Activated CD8-positive, alpha-beta memory T cell treated with anti-CD3 and anti-CD28 coated beads for 48 hours (primary cell): ENCODE results near the gene AFF1.
"Not testable (repeated sequence)": the region's sequence is repeated elsewhere in the genome, so short reads cannot be mapped to it uniquely, and the experiment has no call there.

Experiments
- DNase-seq, 3 experiments: peaks; one replicate each; pipeline ENCODE4 v3.0.0-alpha.2; 2020; ENCODE audit warnings: low read depth in 2 of 3, low spot score in 2 of 3

AFF1 gene

DNA sequence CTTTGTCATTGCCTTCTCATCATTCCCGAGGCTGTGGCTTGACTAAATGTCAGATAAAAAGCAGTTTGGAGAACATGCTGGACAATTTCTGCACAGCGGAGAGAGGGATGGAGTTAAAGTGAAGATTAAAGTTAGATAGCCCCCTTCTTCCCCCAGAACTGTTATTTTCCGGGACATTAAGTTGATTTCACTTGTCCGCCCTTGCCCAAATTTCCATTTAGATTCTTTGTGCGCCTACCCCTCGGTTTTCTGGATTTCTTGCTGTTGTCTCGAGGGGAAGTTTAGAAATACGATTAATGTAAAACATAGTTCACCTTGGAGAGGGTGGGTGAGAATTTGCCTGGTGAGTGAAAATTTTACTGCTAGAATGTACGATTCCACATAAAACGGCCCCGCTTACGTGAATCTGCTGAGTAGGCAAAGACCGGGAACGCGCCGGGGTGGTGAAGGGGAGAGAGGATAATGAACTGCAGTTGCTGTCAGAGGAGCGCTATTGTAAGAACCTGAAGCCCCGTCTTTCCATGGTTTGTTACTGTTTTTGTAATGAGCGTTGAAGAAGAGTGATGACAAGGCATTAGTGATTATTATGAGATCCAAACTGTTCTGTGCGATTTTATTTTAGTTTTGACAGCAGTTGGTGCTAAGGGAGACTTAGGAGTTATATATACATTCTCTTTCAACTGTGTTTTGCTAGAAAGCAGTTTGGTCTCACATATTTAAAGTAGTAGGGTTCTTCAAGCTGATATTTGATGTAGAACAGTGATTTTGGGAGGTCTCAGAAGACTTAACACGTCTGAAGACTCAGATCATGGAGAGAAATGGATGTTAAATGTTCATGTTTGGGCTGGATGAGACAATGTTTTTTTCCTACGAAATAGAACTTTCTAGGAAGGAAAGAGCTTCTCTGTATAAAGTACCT, 73.0 kb downstream of the AFF1 start:
- DNase-seq: peak in 1 of 3 experiments; percentile 12

DNA sequence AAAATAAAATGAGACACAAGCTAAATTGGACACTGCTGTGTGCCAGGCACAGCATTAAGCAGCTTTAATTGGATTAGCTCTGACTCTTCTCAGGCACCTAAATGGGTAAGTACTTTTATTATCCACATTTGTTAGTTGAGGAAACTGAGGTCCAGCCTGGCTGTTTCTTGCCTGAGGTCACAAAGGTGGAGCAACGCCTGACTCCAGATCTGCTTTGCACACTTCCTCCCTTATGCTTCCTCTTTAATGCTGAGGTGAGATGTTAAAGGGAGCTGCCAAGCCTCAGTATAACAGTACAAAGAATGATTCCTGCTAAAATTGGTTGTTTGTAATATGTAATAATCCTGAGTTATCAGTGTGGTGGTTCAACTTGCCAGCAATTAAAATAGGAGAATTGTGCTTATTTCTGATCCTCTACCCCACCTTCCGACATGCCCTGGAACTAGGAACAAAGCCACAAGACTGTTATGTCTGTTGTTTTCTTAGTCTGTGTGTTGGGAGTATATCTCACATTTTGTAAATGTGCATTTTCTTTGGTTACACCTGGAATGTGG, 74.4 kb downstream of the AFF1 start:
- DNase-seq: no peak

DNA sequence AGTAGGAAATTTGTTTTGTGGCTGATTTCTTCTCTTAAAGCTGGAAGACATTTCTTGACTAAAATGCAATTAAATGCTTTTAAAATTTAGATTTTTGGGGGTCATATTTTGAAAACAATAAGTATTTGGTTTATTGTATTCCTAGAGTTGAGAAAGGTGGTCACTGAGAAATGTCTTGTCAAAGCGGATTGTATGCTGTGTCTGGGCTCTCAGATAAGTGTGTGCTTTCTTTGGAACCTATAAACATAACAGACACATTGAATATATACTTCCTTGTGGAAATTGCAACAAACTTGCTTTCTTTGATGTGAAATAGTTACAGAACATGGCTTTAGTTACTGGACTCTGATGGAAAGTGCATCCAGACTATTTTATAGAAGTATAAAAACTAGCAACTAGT, 75.4 kb downstream of the AFF1 start:
- DNase-seq: no peak

DNA sequence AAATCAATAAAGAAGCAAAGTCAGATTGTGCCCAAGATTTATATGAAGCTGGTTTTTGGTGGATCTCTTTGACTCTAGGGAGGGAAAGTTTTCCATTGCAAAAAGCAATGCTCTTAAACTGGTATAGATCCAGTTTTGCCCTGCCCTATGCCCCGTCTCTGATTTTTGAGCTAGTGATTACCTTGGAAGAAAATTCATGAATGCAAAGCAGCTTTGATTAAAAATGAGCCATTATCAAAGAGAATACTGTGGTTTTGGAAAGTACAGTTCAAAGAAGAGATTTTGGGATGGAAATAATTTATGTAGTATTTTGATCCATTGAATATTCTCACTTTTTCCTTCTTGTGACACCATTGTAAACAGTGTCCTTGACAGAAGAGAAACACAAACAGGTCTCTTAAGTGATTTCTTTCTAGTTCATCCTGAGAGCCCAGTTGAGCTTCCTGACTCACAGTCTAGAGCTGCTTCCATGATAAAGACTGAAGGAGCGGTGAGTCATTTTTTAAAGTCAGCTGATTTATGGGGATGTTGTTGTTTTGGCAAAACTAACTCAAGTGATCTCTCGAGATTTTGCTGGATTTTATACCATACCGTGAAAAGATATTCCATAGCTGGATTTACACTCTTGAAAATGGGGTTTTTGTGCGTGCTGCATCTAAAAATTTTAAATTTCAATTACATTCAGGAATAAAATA, 76.7 kb downstream of the AFF1 start:
- no peak for DNase-seq

DNA sequence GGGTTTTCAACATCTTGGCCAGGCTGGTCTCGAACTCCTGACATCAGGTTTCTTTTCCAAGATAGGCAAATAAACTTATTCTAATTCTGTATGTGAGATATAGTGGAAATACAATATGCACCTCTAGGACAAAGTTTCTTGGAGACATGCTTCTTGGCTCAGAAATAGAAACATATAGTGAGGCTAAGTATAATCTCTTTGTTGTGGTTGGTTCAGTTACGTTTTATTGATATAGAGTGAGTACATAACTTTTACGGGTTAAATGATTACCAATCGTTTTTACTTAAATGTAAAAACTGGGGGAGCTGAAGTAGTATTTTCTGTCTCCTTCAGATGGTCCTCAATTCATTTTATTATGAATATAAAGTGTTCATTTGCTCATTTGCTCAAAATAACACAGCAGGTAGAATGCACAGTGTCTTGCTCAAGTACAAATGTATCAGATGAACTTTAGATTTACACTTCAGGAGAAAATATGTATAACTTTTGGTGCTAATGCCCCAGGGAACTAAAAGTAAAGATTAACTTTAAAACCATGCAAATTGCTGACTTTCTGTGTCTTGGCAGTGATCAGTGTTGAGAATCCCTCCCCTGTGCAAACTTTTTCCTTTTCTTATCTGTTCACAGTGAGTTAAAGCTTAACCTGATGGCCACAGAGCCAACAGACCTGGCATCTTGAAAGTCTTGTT, 77.6 kb downstream of the AFF1 start:
- no peak for DNase-seq

DNA sequence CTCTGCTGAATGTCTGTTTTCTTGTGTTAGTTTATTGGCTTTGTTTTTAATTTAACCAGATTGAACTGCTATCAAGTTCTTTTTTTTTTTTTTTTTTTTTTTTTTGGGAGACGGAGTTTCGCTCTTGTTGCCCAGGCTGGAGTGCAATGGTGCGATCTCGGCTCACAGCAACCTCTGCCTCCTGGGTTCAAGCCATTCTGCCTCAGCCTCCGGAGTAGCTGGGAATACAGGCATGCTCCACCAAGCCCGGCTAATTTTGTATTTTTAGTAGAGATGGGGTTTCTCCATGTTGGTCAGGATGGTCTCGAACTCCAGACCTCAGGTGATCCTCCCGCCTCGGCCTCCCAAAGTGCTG, 78.1 kb downstream of the AFF1 start:
- DNase-seq: not testable (repeated sequence)

DNA sequence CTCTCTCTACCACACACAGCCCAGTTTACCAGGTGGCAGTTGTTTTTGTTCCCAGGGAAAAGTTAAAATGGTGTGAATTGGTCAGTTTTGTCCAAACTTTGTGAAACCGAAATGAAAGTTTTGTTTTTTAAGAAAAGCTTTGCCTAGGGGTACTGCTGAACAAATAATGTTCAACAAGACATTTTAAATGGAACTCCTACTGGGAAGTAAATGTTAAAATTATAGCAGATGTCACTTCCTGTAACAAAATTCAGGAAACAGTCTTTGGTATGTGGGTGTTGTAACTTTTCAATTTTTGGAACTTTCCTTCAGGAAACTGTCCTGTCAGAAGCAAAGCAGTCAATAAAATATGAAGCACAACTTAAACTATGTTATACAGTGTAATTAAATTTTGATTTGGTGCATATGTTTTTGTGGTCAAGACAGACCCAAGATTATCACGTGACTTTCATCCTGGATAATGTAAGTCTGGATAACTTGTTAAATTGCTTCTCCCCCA, 79.5 kb downstream of the AFF1 start:
- no peak for DNase-seq

DNA sequence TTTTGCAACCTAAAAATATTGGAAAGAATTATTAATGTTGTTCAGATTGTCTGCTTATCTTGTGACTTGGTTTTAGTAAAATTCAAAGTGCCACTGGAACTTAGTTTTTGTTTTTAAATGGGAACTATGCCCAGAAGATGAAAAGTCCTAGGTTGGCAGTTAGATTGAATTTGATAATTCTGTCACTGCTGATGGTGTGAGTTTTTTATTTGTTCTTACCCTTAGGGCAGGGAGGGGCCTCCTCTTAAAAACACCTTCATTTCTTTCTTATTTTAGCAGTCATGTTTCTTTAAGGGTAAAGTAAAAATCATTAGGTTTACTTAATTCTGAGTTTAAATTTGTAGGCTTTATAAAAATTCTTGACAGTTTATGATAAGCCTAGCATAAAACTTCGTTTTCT, 80.6 kb downstream of the AFF1 start:
- DNase-seq: no peak

DNA sequence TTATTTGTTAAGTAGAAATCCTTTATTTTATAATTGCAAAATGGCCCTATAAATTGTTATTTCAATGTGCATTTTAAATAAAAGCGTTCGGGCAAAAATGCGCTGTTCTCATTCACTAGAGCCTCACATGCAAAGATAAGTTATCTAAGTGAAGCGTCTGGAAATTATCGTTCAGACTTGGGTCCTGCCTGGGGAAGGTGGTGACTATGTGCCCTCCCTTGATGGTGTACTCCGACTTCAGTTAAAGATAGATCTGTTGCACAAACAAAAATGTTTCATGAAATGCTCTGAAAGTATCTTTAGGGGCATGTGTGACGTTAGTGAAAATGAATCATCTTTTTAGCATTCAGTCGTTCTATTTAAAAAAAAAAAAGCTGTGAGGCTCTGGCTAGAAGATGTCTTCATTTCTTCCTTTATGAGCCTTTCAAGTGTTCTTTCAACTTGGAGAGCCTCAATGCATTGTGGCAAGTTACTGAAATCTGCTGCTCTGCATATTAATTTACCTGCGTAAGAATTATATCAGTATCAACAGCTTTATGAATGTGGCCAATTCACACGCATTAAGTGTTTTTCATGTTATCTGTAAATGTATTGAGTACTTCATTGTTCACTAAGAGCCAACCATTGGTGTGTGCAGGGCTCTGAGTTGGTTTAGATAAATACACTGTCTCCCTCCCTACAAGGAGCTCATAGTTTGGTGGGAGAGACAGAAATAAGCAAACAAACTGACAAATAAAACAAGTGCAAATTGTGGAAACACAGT, 83.0 kb downstream of the AFF1 start:
- no peak for DNase-seq

DNA sequence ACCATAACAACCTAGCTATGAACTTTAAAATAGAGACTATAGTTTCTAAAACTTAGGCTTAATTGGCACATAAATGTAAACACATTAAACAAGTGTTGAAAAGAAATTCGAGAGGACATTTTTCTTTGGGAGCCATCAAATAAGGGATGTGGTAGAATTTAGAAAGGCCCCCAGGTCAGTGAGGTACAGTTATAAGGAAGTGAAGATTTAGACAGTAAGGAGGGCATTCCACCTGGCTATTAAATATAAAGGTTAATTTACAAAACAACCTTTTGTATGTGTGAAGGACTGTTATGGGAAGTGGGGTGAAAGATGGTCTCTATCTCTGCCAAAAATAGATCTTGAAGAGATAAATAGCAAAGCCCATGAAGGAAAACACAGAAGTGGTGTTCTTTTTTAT, 83.9 kb downstream of the AFF1 start:
- no peak for DNase-seq

DNA sequence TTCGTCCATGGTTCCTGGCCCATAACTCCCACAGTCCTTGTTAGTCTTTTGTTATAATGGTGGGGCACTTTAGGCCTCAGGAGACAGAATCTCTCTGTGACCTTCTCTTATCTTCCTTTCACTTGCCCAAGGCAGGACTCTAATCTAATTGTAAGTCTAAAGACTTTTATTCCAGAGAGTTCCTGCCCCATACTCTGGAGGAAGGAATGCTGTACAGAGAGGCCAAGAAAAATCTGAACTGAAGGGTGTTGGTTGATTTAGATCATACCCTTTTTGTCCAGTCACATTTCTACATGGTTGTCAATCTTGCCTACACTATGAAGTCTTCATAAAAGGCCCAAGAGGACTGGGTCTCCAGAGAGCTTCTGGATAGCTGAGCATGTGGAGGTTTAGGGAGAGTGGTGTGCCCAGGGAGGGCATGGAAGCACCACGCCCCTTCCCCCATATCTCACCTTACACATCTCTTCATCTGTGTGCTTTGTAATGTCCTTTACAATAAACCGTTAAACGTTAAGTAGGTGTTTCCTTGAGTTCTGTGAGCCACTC, 84.5 kb downstream of the AFF1 start:
- DNase-seq: no peak

DNA sequence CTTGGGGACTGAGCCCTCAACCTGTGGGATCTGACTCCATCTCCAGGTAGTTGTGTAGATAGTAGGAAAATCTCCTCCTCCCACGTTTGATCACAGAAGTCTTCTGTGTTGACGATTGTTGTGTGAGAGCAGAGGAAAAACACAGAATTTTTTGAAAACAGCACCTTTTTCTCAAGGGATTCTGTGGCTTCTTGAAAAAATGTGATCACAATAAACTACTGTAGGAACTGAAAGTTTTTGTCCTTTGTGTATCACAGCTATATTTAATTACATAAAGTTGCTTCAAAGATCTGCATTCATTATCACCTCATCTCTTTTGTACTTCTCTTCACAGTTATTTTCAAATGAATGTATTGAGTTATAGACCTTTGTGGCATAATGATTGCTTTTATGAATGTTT, 85.1 kb downstream of the AFF1 start:
- no peak for DNase-seq

DNA sequence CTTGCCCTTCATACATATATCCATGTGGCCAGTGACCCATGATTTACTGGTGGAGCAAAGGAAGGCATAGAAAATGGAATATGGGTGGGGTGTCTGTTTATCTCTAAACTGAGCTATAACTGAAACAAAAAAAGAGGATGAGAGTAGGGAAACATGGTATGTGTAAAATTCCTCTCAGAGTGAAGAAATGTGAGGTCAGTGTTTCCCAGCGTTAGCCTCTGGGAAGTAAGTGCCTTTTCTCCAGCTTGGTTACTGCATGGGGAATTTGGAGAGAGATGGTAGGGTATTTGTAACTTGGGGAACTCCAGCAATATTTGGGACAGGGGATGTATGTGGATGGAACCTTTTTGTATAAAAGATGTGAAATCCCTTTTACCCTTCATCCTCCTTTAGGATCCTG, 89.4 kb downstream of the AFF1 start:
- no peak for DNase-seq

DNA sequence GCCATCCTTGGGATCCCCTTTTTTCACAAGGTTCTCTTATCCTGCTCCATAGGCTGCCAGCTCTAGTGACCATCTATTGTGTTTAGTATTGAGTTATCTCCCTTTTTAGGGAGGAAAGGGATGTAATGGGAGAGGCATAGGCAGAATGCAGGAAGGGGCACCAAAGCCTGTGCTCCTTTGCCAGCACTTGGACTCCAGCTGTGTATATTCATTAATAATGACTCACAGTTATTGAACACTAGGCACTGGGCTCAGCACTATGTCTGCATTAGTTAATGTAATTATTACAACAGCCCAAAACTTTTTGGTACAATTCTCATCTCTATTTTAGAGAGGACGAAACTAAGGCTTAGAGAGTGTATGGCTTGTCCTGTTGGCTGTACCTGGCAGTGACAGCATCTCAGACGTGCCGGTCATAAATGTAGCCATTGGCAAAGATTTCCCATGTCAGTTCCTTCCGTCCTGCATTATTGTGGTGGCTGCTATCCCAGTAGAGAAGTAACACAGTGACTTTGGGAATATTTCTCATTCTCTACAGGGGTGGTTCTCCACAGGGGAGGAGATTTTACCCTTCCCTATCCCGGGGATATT, 90.3 kb downstream of the AFF1 start:
- DNase-seq: no peak

DNA sequence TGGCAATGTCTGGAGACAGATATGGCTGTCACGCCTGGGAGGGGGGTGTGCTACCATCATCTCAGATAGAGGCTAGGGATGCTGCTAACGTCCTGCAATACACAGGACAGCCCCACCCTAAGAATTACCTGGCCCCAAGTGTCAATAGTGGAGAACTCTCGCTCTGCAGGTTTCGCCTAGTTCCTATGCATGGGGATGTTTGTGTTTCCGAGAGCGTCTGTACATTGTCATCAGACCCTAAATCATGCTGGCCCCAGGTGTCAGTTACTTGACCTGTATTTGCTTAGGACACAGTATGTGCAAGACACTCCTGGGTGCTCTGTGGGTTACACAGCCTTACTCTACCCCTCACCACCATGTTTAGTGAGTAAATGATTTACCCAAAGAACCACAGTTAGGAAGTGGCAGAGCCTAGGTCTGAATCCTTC, 90.8 kb downstream of the AFF1 start:
- no peak for DNase-seq

DNA sequence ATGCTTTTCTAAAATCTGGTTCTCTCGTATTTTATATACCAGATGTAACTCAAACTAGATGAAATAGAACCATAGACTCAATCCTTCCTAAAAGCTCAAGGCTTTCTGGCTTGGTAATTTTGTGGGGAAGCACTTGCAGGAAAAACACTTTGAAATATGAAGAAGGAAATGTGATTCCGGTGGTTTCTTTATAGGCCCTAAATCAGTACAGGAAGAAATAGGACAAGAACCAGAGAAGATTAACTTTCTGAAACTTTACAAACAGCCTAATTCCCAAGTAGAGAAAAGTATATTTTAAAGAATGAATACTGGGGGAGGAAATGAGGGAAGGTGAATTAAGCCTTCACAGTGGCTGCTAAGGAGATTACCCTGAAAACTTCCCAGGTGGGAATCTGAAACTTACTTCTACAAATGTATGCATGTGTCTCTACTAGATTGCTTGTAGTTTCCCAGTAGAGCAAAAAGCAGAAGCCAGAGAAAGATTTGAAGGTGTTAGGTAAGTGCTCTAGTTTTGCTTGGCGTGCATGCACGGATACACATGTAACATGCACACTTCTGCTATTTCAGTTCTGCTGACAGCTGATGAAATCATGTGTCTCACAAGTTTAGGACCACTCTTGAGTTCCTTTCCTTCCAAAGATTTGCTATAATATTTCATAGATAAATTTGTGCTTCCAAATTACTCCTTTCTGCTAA, 92.1 kb downstream of the AFF1 start:
- no peak for DNase-seq

DNA sequence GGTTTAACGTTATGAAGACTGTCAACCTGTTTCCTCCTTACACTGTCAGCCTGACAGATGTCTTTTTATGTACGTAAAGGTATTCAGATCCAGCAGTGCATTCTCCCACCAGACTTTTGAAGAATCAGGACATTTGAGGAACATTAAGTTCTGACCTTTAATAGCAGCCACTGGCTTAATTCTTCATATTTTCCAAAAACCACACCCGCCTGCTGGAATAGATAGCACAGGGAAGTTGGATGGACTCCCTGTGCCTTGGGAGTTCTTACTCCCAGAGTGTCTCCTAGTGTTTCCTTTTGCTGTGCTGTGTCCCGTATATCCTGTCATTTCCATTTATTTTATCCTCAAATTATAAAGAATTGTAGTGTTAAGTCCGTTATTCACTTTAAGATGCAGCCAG, 94.5 kb downstream of the AFF1 start:
- no peak for DNase-seq

DNA sequence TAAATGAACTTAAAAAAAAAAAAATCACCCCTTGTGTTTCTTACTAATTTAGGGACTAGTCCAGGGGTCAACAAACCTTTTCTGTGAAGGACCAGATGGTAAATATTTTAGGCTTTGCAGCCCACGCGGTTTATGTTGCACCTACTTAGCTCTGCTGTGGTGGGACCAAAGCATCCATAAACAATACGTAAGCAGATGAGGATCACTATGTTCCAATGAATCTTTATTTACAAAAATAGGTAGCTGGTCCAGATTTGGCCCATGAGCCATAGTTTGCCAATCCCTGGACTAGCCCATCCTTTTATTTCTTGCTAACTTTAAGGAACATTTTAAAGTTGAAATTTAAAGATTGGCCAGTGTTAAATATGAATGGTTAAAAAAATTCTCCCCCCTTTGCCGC, 95.3 kb downstream of the AFF1 start:
- DNase-seq: no peak

DNA sequence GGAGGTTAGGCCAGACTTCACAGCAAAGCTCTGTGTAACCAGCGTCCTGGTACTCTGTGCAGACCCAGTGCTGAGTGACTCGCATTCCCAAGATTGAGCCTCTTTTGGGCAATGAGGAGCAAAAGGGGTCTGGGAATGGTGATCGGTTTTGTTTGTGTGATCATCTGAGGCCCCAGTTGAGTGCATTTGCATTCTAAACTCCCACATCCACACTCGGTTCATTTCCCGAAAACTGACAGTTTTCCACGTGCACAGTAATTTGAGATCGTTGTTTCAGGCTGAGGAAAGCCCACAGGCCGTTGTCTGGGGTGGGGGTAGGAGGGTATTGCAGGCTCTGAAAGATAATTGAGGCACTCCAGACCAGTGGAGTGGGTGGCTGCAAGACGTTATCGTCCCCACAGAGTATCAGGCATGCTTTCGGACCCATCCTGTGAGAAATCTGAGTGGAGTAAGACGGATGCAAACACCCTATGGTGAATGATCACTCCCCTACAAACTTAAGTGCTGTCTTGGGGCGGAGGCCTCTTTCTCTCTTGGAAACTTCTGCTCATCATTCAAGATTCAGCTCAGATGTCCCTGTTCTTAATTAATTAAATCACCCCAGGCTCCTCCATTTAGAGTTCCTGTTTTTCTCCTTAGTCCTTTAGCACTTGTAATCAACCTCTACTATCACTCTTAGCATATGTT, 96.1 kb downstream of the AFF1 start:
- DNase-seq: no peak
